Measurements from ENCODE around the gene NUP50.

DNA sequence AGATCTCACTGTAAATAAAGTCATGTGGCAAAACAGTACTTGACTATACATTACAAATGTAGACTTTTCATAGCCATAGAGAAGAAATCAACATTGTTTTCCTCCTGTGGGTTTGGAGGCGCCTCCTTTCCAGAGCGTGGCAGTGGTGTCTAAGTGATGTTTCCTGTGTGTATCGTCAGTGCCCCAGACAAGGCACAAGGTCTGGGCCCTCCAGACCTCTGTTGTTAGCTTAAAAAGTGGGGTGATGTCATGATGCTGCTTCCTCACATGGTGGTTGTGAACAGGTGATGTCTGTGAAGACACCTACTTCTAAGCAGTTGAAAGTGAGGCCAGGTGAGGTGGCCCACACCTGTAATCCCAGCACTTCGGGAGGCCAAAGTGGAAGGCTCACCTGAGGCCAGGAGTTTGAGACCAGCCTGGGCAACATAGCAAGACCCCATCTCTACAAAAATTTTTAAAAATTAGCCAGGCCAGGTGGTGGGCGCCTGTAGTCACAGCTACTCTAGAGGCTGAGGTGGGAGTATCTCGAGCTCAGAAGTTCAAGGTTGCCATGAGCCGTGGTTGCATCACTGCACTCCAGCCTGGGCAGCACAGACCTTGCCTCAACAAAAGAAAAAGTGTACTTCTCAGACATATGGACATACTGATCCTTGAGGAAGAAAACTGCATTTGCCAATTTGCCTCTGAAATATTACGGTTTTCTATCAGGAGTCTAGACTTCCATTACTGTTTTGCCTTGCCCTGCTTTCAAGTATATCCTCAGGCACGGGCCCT is 15.7 kb downstream of the NUP50 start:
- TF ChIP-seq EZH2 (IDR thresholded peaks at IDR 0.05; ENCODE audit: low read length): no peak
- TF ChIP-seq, protein P1, sequence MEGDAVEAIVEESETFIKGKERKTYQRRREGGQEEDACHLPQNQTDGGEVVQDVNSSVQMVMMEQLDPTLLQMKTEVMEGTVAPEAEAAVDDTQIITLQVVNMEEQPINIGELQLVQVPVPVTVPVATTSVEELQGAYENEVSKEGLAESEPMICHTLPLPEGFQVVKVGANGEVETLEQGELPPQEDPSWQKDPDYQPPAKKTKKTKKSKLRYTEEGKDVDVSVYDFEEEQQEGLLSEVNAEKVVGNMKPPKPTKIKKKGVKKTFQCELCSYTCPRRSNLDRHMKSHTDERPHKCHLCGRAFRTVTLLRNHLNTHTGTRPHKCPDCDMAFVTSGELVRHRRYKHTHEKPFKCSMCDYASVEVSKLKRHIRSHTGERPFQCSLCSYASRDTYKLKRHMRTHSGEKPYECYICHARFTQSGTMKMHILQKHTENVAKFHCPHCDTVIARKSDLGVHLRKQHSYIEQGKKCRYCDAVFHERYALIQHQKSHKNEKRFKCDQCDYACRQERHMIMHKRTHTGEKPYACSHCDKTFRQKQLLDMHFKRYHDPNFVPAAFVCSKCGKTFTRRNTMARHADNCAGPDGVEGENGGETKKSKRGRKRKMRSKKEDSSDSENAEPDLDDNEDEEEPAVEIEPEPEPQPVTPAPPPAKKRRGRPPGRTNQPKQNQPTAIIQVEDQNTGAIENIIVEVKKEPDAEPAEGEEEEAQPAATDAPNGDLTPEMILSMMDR (optimal IDR thresholded peaks at IDR 0.05 in 1 of 3, IDR thresholded peaks at IDR 0.05 in 1 of 3, conservative IDR thresholded peaks at IDR 0.05 in 1 of 3; ENCODE audit: extremely low read depth in 1 of 3, insufficient read depth in 2 of 3, low read length in 3 of 3): no peak
